HFFc6 (cell line): Measurements from ENCODE around the gene LRFN2. TPM values are rescaled to one million over a fixed set of nuclear protein-coding genes. Genes with fewer than 3 reads are reported as not detected.

ENCODE experiments used
- DNase-seq: peaks from one replicate; pipeline ENCODE4 v3.0.0-alpha.2; 2018
- H3K27ac Mint-ChIP-seq: 2 replicates; pipeline ENCODE4 v1.8.0; 2020; ENCODE audit warnings: mild to moderate bottlenecking, mixed read lengths
- H3K27me3 Mint-ChIP-seq: 2 replicates; pipeline ENCODE4 v1.8.0; 2021; ENCODE audit warnings: mild to moderate bottlenecking, moderate library complexity, mixed read lengths; ENCODE audit not compliant: insufficient read depth
- H3K36me3 Mint-ChIP-seq: 2 replicates; pipeline ENCODE4 v1.8.0; 2021; ENCODE audit warnings: low read depth, mixed read lengths
- H3K4me1 Mint-ChIP-seq: 2 replicates; pipeline ENCODE4 v1.8.0; 2020; ENCODE audit warnings: low read depth, mixed read lengths
- H3K4me3 Mint-ChIP-seq: 2 replicates; pipeline ENCODE4 v1.8.0; 2020; ENCODE audit warnings: mild to moderate bottlenecking, moderate library complexity, mixed read lengths
- H3K9me3 Mint-ChIP-seq: 2 replicates; pipeline ENCODE4 v1.8.0; 2020; ENCODE audit warnings: mild to moderate bottlenecking, mixed read lengths
- total RNA-seq, 6 experiments: library from RNA; stranded (reverse); fragmentation: NEBNext Ultra II Directional; extraction: Animal tissue kit (Norgen Biotek cat#: 25700); gene quantifications; 2 replicates in 1 of 6; 3 replicates in 5 of 6; pipeline ENCODE4 v1.2.3, GENCODE V29; 2021
- TF ChIP-seq, protein P1 (sequence below): fragments of 200-600 bp; sonication (generic); IDR thresholded peaks from 2 replicates; pipeline ENCODE4 v1.5.0; 2021; ENCODE audit warnings: antibody characterized with exemption, mild to moderate bottlenecking

LRFN2 gene
- total RNA-seq, 6 experiments from 2014 or later, result not detected

DNA sequence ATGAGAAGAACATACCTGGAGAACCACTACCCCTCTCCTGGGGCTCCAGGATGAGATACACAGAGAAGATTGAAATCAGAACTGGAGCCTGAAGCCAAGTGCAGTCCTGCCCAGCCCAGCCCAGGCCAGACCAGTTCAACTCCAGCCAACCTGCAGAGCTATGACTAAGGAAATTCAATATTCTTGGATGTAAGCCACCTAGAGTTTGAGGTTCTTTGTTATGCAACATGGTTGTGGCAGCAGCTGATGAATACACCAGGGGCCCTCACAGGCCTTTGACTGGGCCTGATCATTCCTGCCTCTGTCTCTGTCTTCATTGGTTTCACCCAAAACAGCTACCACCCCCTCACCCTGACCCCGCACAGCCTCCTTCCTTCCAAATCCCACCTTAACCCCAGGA is 167.8 kb downstream of the LRFN2 start:
- Mint-ChIP-seq H3K27ac (no peak overlapping the region), H3K4me3 (no peak overlapping the region), H3K27me3 (no peaks in the 10 kb centered on the region; the same call in 1 of the 2 replicates)

DNA sequence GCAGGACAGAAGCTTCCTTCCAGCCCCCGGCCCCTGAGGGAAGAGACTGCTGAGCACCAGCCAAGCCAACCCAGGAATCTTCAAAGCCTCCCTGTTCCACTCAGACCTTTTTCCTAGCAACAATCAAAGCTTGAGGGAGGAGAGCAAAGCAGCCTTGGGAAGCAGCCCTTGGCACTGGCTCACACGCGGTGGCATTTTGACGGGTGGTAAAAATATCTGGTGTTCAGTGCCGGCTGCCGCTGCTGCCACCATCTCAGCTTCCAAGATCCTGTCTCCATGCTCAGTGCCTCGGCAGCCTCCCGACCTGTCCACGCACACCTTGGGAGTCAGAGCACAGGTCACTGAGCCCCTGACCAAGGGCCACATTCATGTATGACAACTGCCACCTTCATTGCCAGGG is 170.1 kb downstream of the LRFN2 start:
- no peak overlapping the region for H3K27ac Mint-ChIP-seq
- H3K4me1 Mint-ChIP-seq, result no peaks in the 10 kb centered on the region
- no peak for DNase-seq
- H3K4me3 Mint-ChIP-seq, result no peak overlapping the region
- H3K36me3 Mint-ChIP-seq, result no peaks in the 10 kb centered on the region
- peaks cover 67% of the 10 kb centered on the region for H3K9me3 Mint-ChIP-seq
- TF ChIP-seq, protein P1, sequence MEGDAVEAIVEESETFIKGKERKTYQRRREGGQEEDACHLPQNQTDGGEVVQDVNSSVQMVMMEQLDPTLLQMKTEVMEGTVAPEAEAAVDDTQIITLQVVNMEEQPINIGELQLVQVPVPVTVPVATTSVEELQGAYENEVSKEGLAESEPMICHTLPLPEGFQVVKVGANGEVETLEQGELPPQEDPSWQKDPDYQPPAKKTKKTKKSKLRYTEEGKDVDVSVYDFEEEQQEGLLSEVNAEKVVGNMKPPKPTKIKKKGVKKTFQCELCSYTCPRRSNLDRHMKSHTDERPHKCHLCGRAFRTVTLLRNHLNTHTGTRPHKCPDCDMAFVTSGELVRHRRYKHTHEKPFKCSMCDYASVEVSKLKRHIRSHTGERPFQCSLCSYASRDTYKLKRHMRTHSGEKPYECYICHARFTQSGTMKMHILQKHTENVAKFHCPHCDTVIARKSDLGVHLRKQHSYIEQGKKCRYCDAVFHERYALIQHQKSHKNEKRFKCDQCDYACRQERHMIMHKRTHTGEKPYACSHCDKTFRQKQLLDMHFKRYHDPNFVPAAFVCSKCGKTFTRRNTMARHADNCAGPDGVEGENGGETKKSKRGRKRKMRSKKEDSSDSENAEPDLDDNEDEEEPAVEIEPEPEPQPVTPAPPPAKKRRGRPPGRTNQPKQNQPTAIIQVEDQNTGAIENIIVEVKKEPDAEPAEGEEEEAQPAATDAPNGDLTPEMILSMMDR, result no peak
- H3K27me3 Mint-ChIP-seq, result no peaks in the 10 kb centered on the region; the same call in 1 of the 2 replicates

More for the DNA sequence above, 167.8 kb downstream of the LRFN2 start:
- no peaks in the 10 kb centered on the region for H3K4me1 Mint-ChIP-seq
- TF ChIP-seq, protein P1, result no peak
- H3K36me3 Mint-ChIP-seq, result no peaks in the 10 kb centered on the region
- H3K9me3 Mint-ChIP-seq, result peaks cover 73% of the 10 kb centered on the region
- no peak for DNase-seq

DNA sequence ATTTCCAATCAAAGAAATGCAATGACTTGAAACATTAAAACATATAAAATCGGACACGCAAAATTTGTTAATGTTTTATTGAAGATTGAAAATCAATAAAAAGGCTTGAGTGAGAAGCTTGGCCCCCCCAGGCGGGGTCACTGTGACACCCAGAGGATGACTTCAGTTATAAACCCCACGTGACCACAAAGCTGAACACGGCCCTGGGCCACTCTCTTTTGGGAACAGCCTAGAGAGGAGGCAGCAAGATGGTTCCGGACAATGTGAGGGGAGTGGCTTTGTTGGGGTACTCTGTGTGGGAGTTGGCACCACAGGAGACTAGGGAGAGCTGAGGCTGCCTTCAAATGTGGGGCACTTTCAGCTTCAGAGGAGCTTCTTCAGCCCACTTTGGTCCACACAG is 172.5 kb downstream of the LRFN2 start:
- H3K36me3 Mint-ChIP-seq, result no peaks in the 10 kb centered on the region
- DNase-seq, result no peak
- H3K27ac Mint-ChIP-seq, result no peak overlapping the region
- H3K9me3 Mint-ChIP-seq, result peaks cover 70% of the 10 kb centered on the region
- TF ChIP-seq, protein P1, result no peak
- no peaks in the 10 kb centered on the region; the same call in none of the 2 replicates for H3K27me3 Mint-ChIP-seq
- no peaks in the 10 kb centered on the region for H3K4me1 Mint-ChIP-seq
- H3K4me3 Mint-ChIP-seq, result no peak overlapping the region

DNA sequence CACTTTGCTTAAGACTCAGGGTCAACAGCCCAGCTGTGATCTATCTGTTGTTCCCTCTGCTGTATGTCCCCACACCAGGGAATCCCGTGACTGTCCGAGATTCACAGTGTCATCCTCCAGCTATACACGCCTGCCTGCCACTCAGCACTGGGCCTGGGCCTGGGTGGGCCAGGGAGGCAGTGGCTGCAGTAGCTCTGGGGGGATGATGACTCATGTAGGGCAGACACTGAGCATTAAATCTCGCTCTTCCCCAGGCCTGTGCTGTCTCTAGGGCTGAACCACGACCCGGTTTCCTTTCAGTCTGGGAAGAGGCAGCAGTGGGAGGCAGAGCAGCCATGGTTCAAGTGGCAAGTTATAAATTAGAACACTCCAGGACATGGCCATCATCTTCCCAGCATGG is 173.9 kb downstream of the LRFN2 start:
- H3K9me3 Mint-ChIP-seq, result peaks cover 59% of the 10 kb centered on the region
- H3K4me1 Mint-ChIP-seq, result no peaks in the 10 kb centered on the region
- DNase-seq, result no peak
- H3K27ac Mint-ChIP-seq, result no peak overlapping the region
- H3K4me3 Mint-ChIP-seq, result no peak overlapping the region
- TF ChIP-seq, protein P1, result no peak
- H3K36me3 Mint-ChIP-seq, result no peaks in the 10 kb centered on the region
- H3K27me3 Mint-ChIP-seq, result no peaks in the 10 kb centered on the region; the same call in none of the 2 replicates

DNA sequence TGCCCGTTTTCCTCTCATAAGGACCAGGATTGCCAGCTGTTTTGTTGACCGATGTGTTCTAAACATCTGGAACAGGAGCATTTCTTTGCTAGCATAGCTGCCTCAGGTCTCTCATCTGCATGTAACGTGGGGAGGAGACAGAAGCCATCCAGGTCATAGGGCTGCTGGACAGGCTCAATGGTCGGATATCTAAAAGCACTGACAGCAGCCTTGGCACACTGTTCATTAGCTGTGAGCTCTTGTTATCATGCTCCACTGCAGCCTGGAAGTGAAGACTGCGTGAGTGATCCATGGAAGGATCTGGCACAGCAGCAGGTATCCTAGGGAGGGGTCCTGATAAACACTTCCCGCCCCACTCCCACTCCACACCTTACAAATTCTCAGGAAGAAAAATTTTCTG is 175.3 kb downstream of the LRFN2 start:
- Mint-ChIP-seq H3K36me3 (no peaks in the 10 kb centered on the region), H3K4me3 (no peak overlapping the region), H3K27ac (no peak overlapping the region), H3K27me3 (no peaks in the 10 kb centered on the region; the same call in none of the 2 replicates), H3K4me1 (no peaks in the 10 kb centered on the region), H3K9me3 (peaks cover 53% of the 10 kb centered on the region)
- DNase-seq, result no peak
- TF ChIP-seq, protein P1, result no peak

DNA sequence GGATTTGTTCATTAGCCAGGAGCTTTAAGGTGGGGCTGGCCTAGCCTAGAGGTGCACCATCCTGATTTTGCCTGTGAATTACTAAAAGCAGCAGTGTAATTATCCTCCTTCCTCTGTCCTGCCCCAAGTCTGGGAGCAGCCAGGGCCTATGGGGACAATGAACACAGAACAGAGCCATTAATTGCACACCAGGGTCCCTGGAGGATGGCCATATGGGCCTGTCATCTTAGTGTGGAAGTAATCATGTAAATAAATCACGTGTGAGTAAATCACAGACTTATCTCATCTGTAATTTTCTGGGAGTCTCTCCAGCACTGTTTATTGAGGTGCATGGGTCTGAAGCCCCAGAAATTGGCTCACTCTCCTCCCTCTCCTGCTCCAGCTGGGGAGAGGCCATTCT is 176.3 kb downstream of the LRFN2 start:
- Mint-ChIP-seq H3K27me3 (no peaks in the 10 kb centered on the region; the same call in 1 of the 2 replicates), H3K4me3 (no peak overlapping the region), H3K27ac (no peak overlapping the region), H3K4me1 (no peaks in the 10 kb centered on the region), H3K36me3 (no peaks in the 10 kb centered on the region), H3K9me3 (peaks cover 49% of the 10 kb centered on the region)
- no peak for DNase-seq
- TF ChIP-seq, protein P1, result no peak
